ENCODE measurements around the gene PCDH17.
A peak's percentile ranks its signal among the peaks of the same experiment; 100 is the strongest.

The PCDH17 gene

GRCh38 chr13:57629821-57630235 is 1.7 kb upstream of the PCDH17 start:
- in situ Hi-C loops (cut with MboI; ENCODE audit: low pct_unique_long_range_greater_than_20kb, low sequenced_read_pairs, unreplicated experiment): loop anchor here (25.0 kb wide), 1 partner anchor 1682 kb away; no protein-coding TSS in a partner anchor
- no peak for TF ChIP-seq CTCF (IDR thresholded peaks at IDR 0.05; ENCODE audit: extremely low read depth, insufficient read depth, missing control alignments)
- DNase-seq (ENCODE audit: low spot score): peak; percentile 67

GRCh38 chr13:57630661-57631595 is 616 bp upstream of the PCDH17 start:
- peak; percentile 35 for DNase-seq (ENCODE audit: low spot score)
- TF ChIP-seq CTCF (IDR thresholded peaks at IDR 0.05; ENCODE audit: extremely low read depth, insufficient read depth, missing control alignments): no peak
- in situ Hi-C loops (cut with MboI; ENCODE audit: low pct_unique_long_range_greater_than_20kb, low sequenced_read_pairs, unreplicated experiment): loop anchor here (25.0 kb wide), 1 partner anchor 1681 kb away; no protein-coding TSS in a partner anchor

- DNase-seq (ENCODE audit: low spot score): peak; percentile 28
- in situ Hi-C loops (cut with MboI; ENCODE audit: low pct_unique_long_range_greater_than_20kb, low sequenced_read_pairs, unreplicated experiment): loop anchor here (25.0 kb wide), 1 partner anchor 1680 kb away; no protein-coding TSS in a partner anchor
- TF ChIP-seq CTCF (IDR thresholded peaks at IDR 0.05; ENCODE audit: extremely low read depth, insufficient read depth, missing control alignments): no peak
These were observed 964 bp downstream of the PCDH17 start for GRCh38 chr13:57632276-57633140.

GRCh38 chr13:57633141-57633949 is 1.8 kb downstream of the PCDH17 start:
- DNase-seq (ENCODE audit: low spot score): no peak
- no peak for TF ChIP-seq CTCF (IDR thresholded peaks at IDR 0.05; ENCODE audit: extremely low read depth, insufficient read depth, missing control alignments)
- in situ Hi-C loops (cut with MboI; ENCODE audit: low pct_unique_long_range_greater_than_20kb, low sequenced_read_pairs, unreplicated experiment): loop anchor here (25.0 kb wide), 1 partner anchor 1679 kb away; no protein-coding TSS in a partner anchor

- in situ Hi-C loops (cut with MboI; ENCODE audit: low pct_unique_long_range_greater_than_20kb, low sequenced_read_pairs, unreplicated experiment): loop anchor here (25.0 kb wide), 1 partner anchor 1678 kb away; no protein-coding TSS in a partner anchor
- TF ChIP-seq CTCF (IDR thresholded peaks at IDR 0.05; ENCODE audit: extremely low read depth, insufficient read depth, missing control alignments): no peak
- DNase-seq (ENCODE audit: low spot score): no peak
These were observed 2.6 kb downstream of the PCDH17 start for GRCh38 chr13:57633950-57634838.

All from GM13977 (cell line).